ENCODE data around the gene CACFD1.

The CACFD1 gene

GRCh38 chr9:133419005-133419404 lies 40.8 kb upstream of the CACFD1 start:
- H3K4ac ChIP-seq (ENCODE audit: low read length) = no peak overlapping the region
- no peak overlapping the region for H3K18ac ChIP-seq (ENCODE audit: low read length)
- H3K4me1 ChIP-seq (ENCODE audit: control insufficient read depth in 2 of 2, insufficient read depth in 1 of 2, low read depth in 1 of 2, low read length in 2 of 2) = peaks cover 3 to 9% of the 10 kb centered on the region in 2 donors
- H4K8ac ChIP-seq (ENCODE audit: low read depth, low read length) = no peak overlapping the region
- no peak overlapping the region for H2BK15ac ChIP-seq (ENCODE audit: low read length)
- no peak overlapping the region for H2BK5ac ChIP-seq (ENCODE audit: low read length)
- H2AFZ ChIP-seq (ENCODE audit: low read length) = no peak overlapping the region
- H3K4me3 ChIP-seq (ENCODE audit: low read length in 2 of 2) = peak overlapping the region in 1 of 2 donors; percentile 73
- H3K9ac ChIP-seq (ENCODE audit: low read depth, low read length, poor library complexity) = no peak overlapping the region
- no peak for DNase-seq (ENCODE audit: low spot score)
- H3K27me3 ChIP-seq (ENCODE audit: control insufficient read depth in 3 of 3, insufficient read depth in 3 of 3, low read depth in 1 of 3, low read length in 3 of 3) = no peaks in the 10 kb centered on the region
- peaks cover 9 to 26% of the 10 kb centered on the region in 2 donors for H3K36me3 ChIP-seq (replicated peaks in 1 of 2; ENCODE audit: control insufficient read depth in 2 of 2, insufficient read depth in 2 of 2, low read length in 2 of 2)
- H2AK5ac ChIP-seq (ENCODE audit: low read depth, low read length) = no peak overlapping the region
- H3K79me1 ChIP-seq (ENCODE audit: low read depth, low read length) = peaks cover 2% of the 10 kb centered on the region
- no peak overlapping the region for H2BK12ac ChIP-seq (ENCODE audit: low read length)
- H4K91ac ChIP-seq (ENCODE audit: low read depth, low read length, poor library complexity) = no peak overlapping the region
- H3K23ac ChIP-seq (ENCODE audit: low read depth, low read length, poor library complexity) = no peak overlapping the region
- no peak overlapping the region for H3K27ac ChIP-seq (replicated peaks; ENCODE audit: low read length)
- H3K4me2 ChIP-seq (ENCODE audit: insufficient read depth, low read length, poor library complexity, severe bottlenecking) = peak overlapping the region; percentile 3
- H3K14ac ChIP-seq (ENCODE audit: low read length) = no peak overlapping the region
- WGBS, 2 donors (ENCODE audit: extremely low coverage in 2 of 2, insufficient read length in 2 of 2, insufficient replicate concordance in 1 of 2) = no CpG with 5 or more reads among the region's 13 CpGs
- H2BK120ac ChIP-seq (ENCODE audit: low read depth, low read length) = no peak overlapping the region
- H3K9me3 ChIP-seq (replicated peaks in 1 of 2; ENCODE audit: control insufficient read depth in 2 of 2, insufficient read depth in 1 of 2, low read depth in 1 of 2, low read length in 2 of 2) = no peaks in the 10 kb centered on the region

- no peak for DNase-seq (ENCODE audit: low spot score)
- H3K14ac ChIP-seq (ENCODE audit: low read length) = no peak overlapping the region
- H3K9me3 ChIP-seq (replicated peaks in 1 of 2; ENCODE audit: control insufficient read depth in 2 of 2, insufficient read depth in 1 of 2, low read depth in 1 of 2, low read length in 2 of 2) = no peaks in the 10 kb centered on the region
- H2AFZ ChIP-seq (ENCODE audit: low read length) = no peak overlapping the region
- no CpG with 5 or more reads among the region's 5 CpGs for WGBS, 2 donors (ENCODE audit: extremely low coverage in 2 of 2, insufficient read length in 2 of 2, insufficient replicate concordance in 1 of 2)
- H3K4me3 ChIP-seq (ENCODE audit: low read length in 2 of 2) = no peak overlapping the region
- no peak overlapping the region for H2BK15ac ChIP-seq (ENCODE audit: low read length)
- no peak overlapping the region for H3K27ac ChIP-seq (replicated peaks; ENCODE audit: low read length)
- H3K4me2 ChIP-seq (ENCODE audit: insufficient read depth, low read length, poor library complexity, severe bottlenecking) = no peak overlapping the region
- H3K36me3 ChIP-seq (replicated peaks in 1 of 2; ENCODE audit: control insufficient read depth in 2 of 2, insufficient read depth in 2 of 2, low read length in 2 of 2) = peaks cover 3 to 12% of the 10 kb centered on the region in 2 donors
- H2AK5ac ChIP-seq (ENCODE audit: low read depth, low read length) = no peak overlapping the region
- H3K23ac ChIP-seq (ENCODE audit: low read depth, low read length, poor library complexity) = no peak overlapping the region
- no peak overlapping the region for H4K91ac ChIP-seq (ENCODE audit: low read depth, low read length, poor library complexity)
- H3K4me1 ChIP-seq (ENCODE audit: control insufficient read depth in 2 of 2, insufficient read depth in 1 of 2, low read depth in 1 of 2, low read length in 2 of 2) = peaks cover 3 to 9% of the 10 kb centered on the region in 2 donors
- no peaks in the 10 kb centered on the region for H3K27me3 ChIP-seq (ENCODE audit: control insufficient read depth in 3 of 3, insufficient read depth in 3 of 3, low read depth in 1 of 3, low read length in 3 of 3)
- H3K9ac ChIP-seq (ENCODE audit: low read depth, low read length, poor library complexity) = peak overlapping the region; percentile 16
- H2BK120ac ChIP-seq (ENCODE audit: low read depth, low read length) = no peak overlapping the region
- no peak overlapping the region for H2BK12ac ChIP-seq (ENCODE audit: low read length)
- H4K8ac ChIP-seq (ENCODE audit: low read depth, low read length) = no peak overlapping the region
- no peak overlapping the region for H3K18ac ChIP-seq (ENCODE audit: low read length)
- H3K79me1 ChIP-seq (ENCODE audit: low read depth, low read length) = peaks cover 2% of the 10 kb centered on the region
- no peak overlapping the region for H2BK5ac ChIP-seq (ENCODE audit: low read length)
- no peak overlapping the region for H3K4ac ChIP-seq (ENCODE audit: low read length)
Measured at GRCh38 chr9:133420392-133420827, 39.4 kb upstream of the CACFD1 start.

GRCh38 chr9:133421615-133422542 lies 37.9 kb upstream of the CACFD1 start, which contains the start of gene ADAMTS13:
Gene ADAMTS13 (plus strand): TSS chr9:133422367. CDS start chr9:133422444, 77 bp downstream.
- WGBS, 2 donors (ENCODE audit: extremely low coverage in 2 of 2, insufficient read length in 2 of 2, insufficient replicate concordance in 1 of 2) = no CpG with 5 or more reads among the region's 23 CpGs
- H3K23ac ChIP-seq (ENCODE audit: low read depth, low read length, poor library complexity) = no peak within 1 kb of the TSS
- no peak within 1 kb of the TSS for H3K14ac ChIP-seq (ENCODE audit: low read length)
- H3K4me1 ChIP-seq (ENCODE audit: control insufficient read depth in 2 of 2, insufficient read depth in 1 of 2, low read depth in 1 of 2, low read length in 2 of 2) = peaks cover under 1 to 4% of the 10 kb centered on the region in 2 donors
- H3K4me2 ChIP-seq (ENCODE audit: insufficient read depth, low read length, poor library complexity, severe bottlenecking) = no peak within 1 kb of the TSS
- H2BK5ac ChIP-seq (ENCODE audit: low read length) = no peak within 1 kb of the TSS
- DNase-seq (ENCODE audit: low spot score) = no peak
- peak within 1 kb of the TSS; percentile 75 for H2BK12ac ChIP-seq (ENCODE audit: low read length)
- peak within 1 kb of the TSS; percentile 45 for H2AK5ac ChIP-seq (ENCODE audit: low read depth, low read length)
- peaks cover 0 to 3% of the 10 kb centered on the region in 2 donors for H3K36me3 ChIP-seq (replicated peaks in 1 of 2; ENCODE audit: control insufficient read depth in 2 of 2, insufficient read depth in 2 of 2, low read length in 2 of 2)
- no peak within 1 kb of the TSS for H4K91ac ChIP-seq (ENCODE audit: low read depth, low read length, poor library complexity)
- H3K79me1 ChIP-seq (ENCODE audit: low read depth, low read length) = no peaks in the 10 kb centered on the region
- H3K4ac ChIP-seq (ENCODE audit: low read length) = no peak within 1 kb of the TSS
- H2BK15ac ChIP-seq (ENCODE audit: low read length) = peak within 1 kb of the TSS; percentile 39
- H3K9ac ChIP-seq (ENCODE audit: low read depth, low read length, poor library complexity) = peak within 1 kb of the TSS; percentile 47
- peak within 1 kb of the TSS; percentile 58 for H3K18ac ChIP-seq (ENCODE audit: low read length)
- H2BK120ac ChIP-seq (ENCODE audit: low read depth, low read length) = no peak within 1 kb of the TSS
- no peak within 1 kb of the TSS for H4K8ac ChIP-seq (ENCODE audit: low read depth, low read length)
- H3K27me3 ChIP-seq (ENCODE audit: control insufficient read depth in 3 of 3, insufficient read depth in 3 of 3, low read depth in 1 of 3, low read length in 3 of 3) = no peaks in the 10 kb centered on the region
- no peak within 1 kb of the TSS for H2AFZ ChIP-seq (ENCODE audit: low read length)
- H3K9me3 ChIP-seq (replicated peaks in 1 of 2; ENCODE audit: control insufficient read depth in 2 of 2, insufficient read depth in 1 of 2, low read depth in 1 of 2, low read length in 2 of 2) = no peaks in the 10 kb centered on the region
- no peak within 1 kb of the TSS for H3K27ac ChIP-seq (replicated peaks; ENCODE audit: low read length)
- no peak within 1 kb of the TSS for H3K4me3 ChIP-seq (ENCODE audit: low read length in 2 of 2)

GRCh38 chr9:133423216-133423615 lies 36.6 kb upstream of the CACFD1 start:
- Histone ChIP-seq H2AFZ (ENCODE audit: low read length) (no peak overlapping the region), H3K23ac (ENCODE audit: low read depth, low read length, poor library complexity) (no peak overlapping the region), H2BK15ac (ENCODE audit: low read length) (no peak overlapping the region), H3K4ac (ENCODE audit: low read length) (no peak overlapping the region), H3K9me3 (replicated peaks in 1 of 2; ENCODE audit: control insufficient read depth in 2 of 2, insufficient read depth in 1 of 2, low read depth in 1 of 2, low read length in 2 of 2) (peaks cover 4 to 8% of the 10 kb centered on the region in 2 donors), H4K91ac (ENCODE audit: low read depth, low read length, poor library complexity) (no peak overlapping the region), H3K36me3 (replicated peaks in 1 of 2; ENCODE audit: control insufficient read depth in 2 of 2, insufficient read depth in 2 of 2, low read length in 2 of 2) (peaks cover 4 to 5% of the 10 kb centered on the region in 2 donors), H3K4me2 (ENCODE audit: insufficient read depth, low read length, poor library complexity, severe bottlenecking) (no peak overlapping the region), H3K79me1 (ENCODE audit: low read depth, low read length) (no peaks in the 10 kb centered on the region), H2BK12ac (ENCODE audit: low read length) (no peak overlapping the region), H3K4me3 (ENCODE audit: low read length in 2 of 2) (no peak overlapping the region), H2AK5ac (ENCODE audit: low read depth, low read length) (no peak overlapping the region), H3K18ac (ENCODE audit: low read length) (no peak overlapping the region), H2BK5ac (ENCODE audit: low read length) (no peak overlapping the region), H3K27ac (replicated peaks; ENCODE audit: low read length) (no peak overlapping the region), H3K14ac (ENCODE audit: low read length) (no peak overlapping the region), H4K8ac (ENCODE audit: low read depth, low read length) (no peak overlapping the region), H2BK120ac (ENCODE audit: low read depth, low read length) (no peak overlapping the region), H3K9ac (ENCODE audit: low read depth, low read length, poor library complexity) (no peak overlapping the region), H3K4me1 (ENCODE audit: control insufficient read depth in 2 of 2, insufficient read depth in 1 of 2, low read depth in 1 of 2, low read length in 2 of 2) (peaks cover 0 to 4% of the 10 kb centered on the region in 2 donors), H3K27me3 (ENCODE audit: control insufficient read depth in 3 of 3, insufficient read depth in 3 of 3, low read depth in 1 of 3, low read length in 3 of 3) (peaks cover 0 to 8% (median 0%) of the 10 kb centered on the region in 3 experiments)
- no CpG with 5 or more reads among the region's 3 CpGs for WGBS, 2 donors (ENCODE audit: extremely low coverage in 2 of 2, insufficient read length in 2 of 2, insufficient replicate concordance in 1 of 2)
- DNase-seq (ENCODE audit: low spot score) = no peak
